Activated CD4-positive, alpha-beta T cell treated with anti-CD3 and anti-CD28 coated beads, Interleukin-2, amount 10 ng/mL, durations not matched to agents 7 days and 5 days (primary cell): ENCODE data around the gene IGLL5. TPM values are rescaled to one million over a fixed set of nuclear protein-coding genes. Genes with fewer than 3 reads are reported as not detected.
A peak's percentile ranks its signal among the peaks of the same experiment; 100 is the strongest.

Experiments
- CTCF ChIA-PET: fragments of 350-600 bp; sonication (Branson Sonifier 250); formaldehyde crosslinking; loops from one replicate; lab custom pipeline; 2021; ENCODE audit warnings: antibody characterized with exemption; lab: Charles Lee
- POLR2A ChIA-PET: fragments of 350-600 bp; sonication (Branson Sonifier 250); formaldehyde crosslinking; loops from one replicate; lab custom pipeline; 2021; ENCODE audit warnings: antibody characterized with exemption; lab: Charles Lee
- DNase-seq: peaks from one replicate; pipeline ENCODE4 v3.0.0-alpha.2; 2020
- H3K27ac Mint-ChIP-seq: one replicate; pipeline ENCODE4 v1.8.0; 2021; ENCODE audit warnings: mild to moderate bottlenecking, moderate library complexity, mixed read lengths
- H3K27me3 Mint-ChIP-seq: one replicate; pipeline ENCODE4 v1.8.0; 2021; ENCODE audit warnings: mixed read lengths
- H3K36me3 Mint-ChIP-seq: one replicate; pipeline ENCODE4 v1.8.0; 2021; ENCODE audit warnings: low read depth, mixed read lengths
- H3K4me1 Mint-ChIP-seq: one replicate; pipeline ENCODE4 v1.8.0; 2021; ENCODE audit warnings: mixed read lengths
- H3K4me3 Mint-ChIP-seq: one replicate; pipeline ENCODE4 v1.8.0; 2021; ENCODE audit warnings: mild to moderate bottlenecking, moderate library complexity, mixed read lengths
- H3K9me3 Mint-ChIP-seq: one replicate; pipeline ENCODE4 v1.8.0; 2021; ENCODE audit warnings: mixed read lengths
- total RNA-seq, 2 experiments: library from RNA; stranded (reverse); gene quantifications; one replicate each; pipeline ENCODE4 v1.2.3, GENCODE V29; 2021

Gene IGLL5
- total RNA-seq, 2 experiments from 2014 or later: not detected

GRCh38 chr22:22881116-22882000, 6.3 kb upstream of the IGLL5 start:
- Mint-ChIP-seq H3K36me3 (no peaks in the 10 kb centered on the region), H3K9me3 (no peaks in the 10 kb centered on the region), H3K27me3 (peaks cover 16% of the 10 kb centered on the region), H3K27ac (no peak overlapping the region), H3K4me1 (peaks cover 14% of the 10 kb centered on the region), H3K4me3 (no peak overlapping the region)
- DNase-seq: no peak
- CTCF ChIA-PET: interaction anchor here (0.9 to 6.4 kb wide), 4 partner anchors 22 to 112 kb away, joined by 3 to 41 read pairs (median 5); no protein-coding TSS in a partner anchor
- POLR2A ChIA-PET: no interaction called here

- no peaks in the 10 kb centered on the region for H3K9me3 Mint-ChIP-seq
- peaks cover 14% of the 10 kb centered on the region for H3K4me1 Mint-ChIP-seq
- no peak overlapping the region for H3K4me3 Mint-ChIP-seq
- CTCF ChIA-PET: interaction anchor here (1.9 to 6.4 kb wide), 3 partner anchors 15 to 93 kb away, joined by 6 to 41 read pairs (median 9); no protein-coding TSS in a partner anchor
- POLR2A ChIA-PET: no interaction called here
- no peak for DNase-seq
- H3K27ac Mint-ChIP-seq: no peak overlapping the region
- H3K27me3 Mint-ChIP-seq: peaks cover 23% of the 10 kb centered on the region
- H3K36me3 Mint-ChIP-seq: no peaks in the 10 kb centered on the region
Measured at GRCh38 chr22:22882033-22882717, 5.4 kb upstream of the IGLL5 start.

- ChIA-PET POLR2A (interaction anchor here (0.7 kb wide), 1 partner anchor 264 kb away, joined by 5 read pairs; no protein-coding TSS in a partner anchor), CTCF (interaction anchor here (0.9 to 6.4 kb wide), 28 partner anchors 14 to 264 kb away, joined by 3 to 41 read pairs (median 5); no protein-coding TSS in a partner anchor)
- H3K4me3 Mint-ChIP-seq: no peak overlapping the region
- no peak overlapping the region for H3K27ac Mint-ChIP-seq
- H3K9me3 Mint-ChIP-seq: no peaks in the 10 kb centered on the region
- no peaks in the 10 kb centered on the region for H3K36me3 Mint-ChIP-seq
- H3K4me1 Mint-ChIP-seq: peaks cover 14% of the 10 kb centered on the region
- peaks cover 22% of the 10 kb centered on the region for H3K27me3 Mint-ChIP-seq
- no peak for DNase-seq
Measured at GRCh38 chr22:22883090-22883727, 4.4 kb upstream of the IGLL5 start.

GRCh38 chr22:22884010-22884887, 3.4 kb upstream of the IGLL5 start:
- DNase-seq: peak; percentile 85
- no peak overlapping the region for H3K4me3 Mint-ChIP-seq
- peaks cover 26% of the 10 kb centered on the region for H3K27me3 Mint-ChIP-seq
- no peaks in the 10 kb centered on the region for H3K9me3 Mint-ChIP-seq
- ChIA-PET POLR2A (interaction anchor here (0.6 kb wide), 1 partner anchor 24 kb away, joined by 5 read pairs; no protein-coding TSS in a partner anchor), CTCF (interaction anchor here (0.5 to 6.4 kb wide), 37 partner anchors 10 to 265 kb away, joined by 3 to 41 read pairs (median 5); no protein-coding TSS in a partner anchor)
- H3K36me3 Mint-ChIP-seq: no peaks in the 10 kb centered on the region
- H3K4me1 Mint-ChIP-seq: peaks cover 14% of the 10 kb centered on the region
- H3K27ac Mint-ChIP-seq: no peak overlapping the region

GRCh38 chr22:22884888-22885840, 2.5 kb upstream of the IGLL5 start:
- Mint-ChIP-seq H3K4me1 (peaks cover 14% of the 10 kb centered on the region), H3K27ac (no peak overlapping the region), H3K9me3 (no peaks in the 10 kb centered on the region), H3K36me3 (no peaks in the 10 kb centered on the region), H3K27me3 (peaks cover 27% of the 10 kb centered on the region), H3K4me3 (no peak overlapping the region)
- DNase-seq: peak; percentile 48
- ChIA-PET POLR2A (no interaction called here), CTCF (interaction anchor here (1.0 to 6.4 kb wide), 23 partner anchors 8 to 140 kb away, joined by 3 to 41 read pairs (median 5); no protein-coding TSS in a partner anchor)

GRCh38 chr22:22886546-22886945, 1.1 kb upstream of the IGLL5 start:
- POLR2A ChIA-PET: no interaction called here
- DNase-seq: no peak
- H3K36me3 Mint-ChIP-seq: no peaks in the 10 kb centered on the region
- H3K4me3 Mint-ChIP-seq: no peak overlapping the region
- CTCF ChIA-PET: no interaction called here
- H3K27me3 Mint-ChIP-seq: peaks cover 33% of the 10 kb centered on the region
- H3K9me3 Mint-ChIP-seq: no peaks in the 10 kb centered on the region
- peaks cover 14% of the 10 kb centered on the region for H3K4me1 Mint-ChIP-seq
- no peak overlapping the region for H3K27ac Mint-ChIP-seq

GRCh38 chr22:22888571-22889353, 1.1 kb downstream of the IGLL5 start:
- no peak overlapping the region for H3K4me3 Mint-ChIP-seq
- no peaks in the 10 kb centered on the region for H3K9me3 Mint-ChIP-seq
- CTCF ChIA-PET: interaction anchor here (0.8 to 1.0 kb wide), 2 partner anchors 11 to 54 kb away, joined by 4 read pairs; no protein-coding TSS in a partner anchor
- peaks cover 12% of the 10 kb centered on the region for H3K4me1 Mint-ChIP-seq
- DNase-seq: no peak
- peaks cover 45% of the 10 kb centered on the region for H3K27me3 Mint-ChIP-seq
- H3K36me3 Mint-ChIP-seq: no peaks in the 10 kb centered on the region
- H3K27ac Mint-ChIP-seq: no peak overlapping the region
- POLR2A ChIA-PET: no interaction called here

- Mint-ChIP-seq H3K4me1 (peaks cover 6% of the 10 kb centered on the region), H3K27ac (no peak overlapping the region), H3K4me3 (no peak overlapping the region), H3K27me3 (peaks cover 47% of the 10 kb centered on the region), H3K36me3 (no peaks in the 10 kb centered on the region), H3K9me3 (no peaks in the 10 kb centered on the region)
- POLR2A ChIA-PET: no interaction called here
- CTCF ChIA-PET: no interaction called here
- no peak for DNase-seq
Measured at GRCh38 chr22:22890085-22890484, 2.5 kb downstream of the IGLL5 start.

GRCh38 chr22:22891139-22891621, 3.6 kb downstream of the IGLL5 start:
- no peak for DNase-seq
- no peak overlapping the region for H3K27ac Mint-ChIP-seq
- POLR2A ChIA-PET: no interaction called here
- H3K9me3 Mint-ChIP-seq: no peaks in the 10 kb centered on the region
- H3K36me3 Mint-ChIP-seq: no peaks in the 10 kb centered on the region
- no peak overlapping the region for H3K4me3 Mint-ChIP-seq
- peaks cover 45% of the 10 kb centered on the region for H3K27me3 Mint-ChIP-seq
- peaks cover 5% of the 10 kb centered on the region for H3K4me1 Mint-ChIP-seq
- CTCF ChIA-PET: no interaction called here
